PC-9 (cell line): ENCODE measurements around the gene HINT2. TPM values are rescaled to one million over a fixed set of nuclear protein-coding genes. Genes with fewer than 3 reads are reported as not detected.
A peak's percentile ranks its signal among the peaks of the same experiment; 100 is the strongest.

Experiments used
- Bru-seq: library from RNA; stranded (reverse); fragments of 400-500 nt; gene quantifications from one replicate; lab custom pipeline; 2021; lab: Mats Ljungman, UMichigan
- BruChase-seq, 2 experiments: library from RNA; stranded (reverse); fragments of 400-500 nt; gene quantifications; one replicate each; lab custom pipeline; 2021; lab: Mats Ljungman, UMichigan
- BruUV-seq: library from RNA; stranded (reverse); fragments of 400-500 nt; replicated peaks from 2 replicates; lab custom pipeline; 2021; lab: Mats Ljungman, UMichigan
- CTCF ChIA-PET: fragments of 300-600 bp; sonication (Branson Sonifier 250); formaldehyde crosslinking; loops from one replicate; lab custom pipeline; 2022; ENCODE audit warnings: antibody characterized with exemption; lab: Charles Lee
- POLR2A ChIA-PET: fragments of 300-600 bp; sonication (Branson Sonifier 250); formaldehyde crosslinking; loops from one replicate; lab custom pipeline; 2022; ENCODE audit warnings: antibody characterized with exemption; ENCODE audit not compliant: unreplicated experiment; lab: Charles Lee
- DNase-seq, 2 experiments: peaks; one replicate each; pipeline versions ENCODE4 v3.0.0 to v3.0.0-alpha.2; 2015 to 2022; ENCODE audit warnings: mixed read lengths in 1 of 2
- H2AFZ ChIP-seq: fragments of 200-600 bp; sonication (generic); 2 replicates; pipeline ENCODE4 v1.8.1; 2017; ENCODE audit warnings: antibody characterized with exemption
- H3F3A ChIP-seq: fragments of 200-600 bp; sonication (generic); 2 replicates; pipeline ENCODE4 v1.8.1; 2017; ENCODE audit warnings: antibody characterized with exemption, mild to moderate bottlenecking, low read depth; ENCODE audit not compliant: insufficient read depth
- H3K27ac ChIP-seq: fragments of 200-600 bp; sonication (generic); 2 replicates; pipeline ENCODE4 v1.6.1; 2016; ENCODE audit warnings: mixed run types
- H3K27me3 ChIP-seq: fragments of 200-600 bp; sonication (generic); 2 replicates; pipeline ENCODE4 v1.6.1; 2016; ENCODE audit warnings: low read depth, mixed run types; ENCODE audit not compliant: insufficient read depth
- H3K36me3 ChIP-seq: fragments of 200-600 bp; sonication (generic); 2 replicates; pipeline ENCODE4 v1.6.1; 2016; ENCODE audit warnings: low read depth, mixed run types
- H3K4me1 ChIP-seq: fragments of 200-600 bp; sonication (generic); replicated peaks from 2 replicates; pipeline ENCODE4 v1.6.1; 2016; ENCODE audit warnings: mixed run types; ENCODE audit not compliant: insufficient read depth
- H3K4me2 ChIP-seq: fragments of 200-600 bp; sonication (generic); 2 replicates; pipeline ENCODE4 v1.6.1; 2017; ENCODE audit warnings: mixed run types
- H3K4me3 ChIP-seq: fragments of 200-600 bp; sonication (generic); 2 replicates; pipeline ENCODE4 v1.6.1; 2016; ENCODE audit warnings: mixed run types
- H3K79me2 ChIP-seq: fragments of 200-600 bp; sonication (generic); 2 replicates; pipeline ENCODE4 v1.6.1; 2017; ENCODE audit warnings: low read depth, mixed run types
- H3K9me2 ChIP-seq: fragments of 200-600 bp; sonication (generic); 2 replicates; pipeline ENCODE4 v1.8.1; 2017; ENCODE audit warnings: mild to moderate bottlenecking; ENCODE audit not compliant: insufficient read depth
- H3K9me3 ChIP-seq: fragments of 200-600 bp; sonication (generic); 2 replicates; pipeline ENCODE4 v1.8.1; 2016; ENCODE audit warnings: low read depth; ENCODE audit not compliant: insufficient read depth
- H4K20me1 ChIP-seq: fragments of 200-600 bp; sonication (generic); 2 replicates; pipeline ENCODE4 v1.8.1; 2017; ENCODE audit not compliant: insufficient read depth
- EZH2 ChIP-seq: fragments of 200-600 bp; sonication (generic); IDR thresholded peaks from 2 replicates; pipeline ENCODE4 v1.8.0; 2017; ENCODE audit warnings: antibody characterized with exemption, low read depth
- intact Hi-C: fragments of 100-400 bp; cut with micrococcal nuclease; formaldehyde crosslinking; loops from one replicate; pipeline ENCODE4 v1.10.0; 2022; ENCODE audit not compliant: unreplicated experiment
- long read RNA-seq: library from polyadenylated mRNA; stranded (forward); transcript quantifications from one replicate; pipeline ENCODE4 v2.0.0, GENCODE V29; 2022
- total RNA-seq: library from RNA; stranded (reverse); gene quantifications from 2 replicates; pipeline ENCODE4 v1.2.3, GENCODE V29; 2021
- TF ChIP-seq, protein P1 (sequence below): fragments of 200-600 bp; sonication (generic); conservative IDR thresholded peaks from 2 replicates; pipeline ENCODE4 v1.6.1; 2017; ENCODE audit warnings: mixed run types, antibody characterized with exemption, mild to moderate bottlenecking, moderate library complexity

The HINT2 gene
- total RNA-seq (53.1 and 73.9 TPM in 2 replicates), Bru-seq, nascent RNA (percentile 63 among the genes with signal in this experiment), BruChase-seq, experiment 1, labeled RNA remaining after a 2-hour chase (percentile 67 among the genes with signal in this experiment), BruChase-seq, experiment 2, labeled RNA remaining after a 6-hour chase (percentile 82 among the genes with signal in this experiment)
- long read RNA-seq, transcript HINT2-202 (4 exons, 734 nt), result minor isoform, 14 of 144 reads
- long read RNA-seq, transcript HINT2-201 (5 exons, 628 nt), result major isoform, 79 of 144 reads
- long read RNA-seq, partial matches to known transcripts, result 39 of 144 reads
- long read RNA-seq, other reads (novel, unspliced or antisense), result 7 of 144 reads

DNA sequence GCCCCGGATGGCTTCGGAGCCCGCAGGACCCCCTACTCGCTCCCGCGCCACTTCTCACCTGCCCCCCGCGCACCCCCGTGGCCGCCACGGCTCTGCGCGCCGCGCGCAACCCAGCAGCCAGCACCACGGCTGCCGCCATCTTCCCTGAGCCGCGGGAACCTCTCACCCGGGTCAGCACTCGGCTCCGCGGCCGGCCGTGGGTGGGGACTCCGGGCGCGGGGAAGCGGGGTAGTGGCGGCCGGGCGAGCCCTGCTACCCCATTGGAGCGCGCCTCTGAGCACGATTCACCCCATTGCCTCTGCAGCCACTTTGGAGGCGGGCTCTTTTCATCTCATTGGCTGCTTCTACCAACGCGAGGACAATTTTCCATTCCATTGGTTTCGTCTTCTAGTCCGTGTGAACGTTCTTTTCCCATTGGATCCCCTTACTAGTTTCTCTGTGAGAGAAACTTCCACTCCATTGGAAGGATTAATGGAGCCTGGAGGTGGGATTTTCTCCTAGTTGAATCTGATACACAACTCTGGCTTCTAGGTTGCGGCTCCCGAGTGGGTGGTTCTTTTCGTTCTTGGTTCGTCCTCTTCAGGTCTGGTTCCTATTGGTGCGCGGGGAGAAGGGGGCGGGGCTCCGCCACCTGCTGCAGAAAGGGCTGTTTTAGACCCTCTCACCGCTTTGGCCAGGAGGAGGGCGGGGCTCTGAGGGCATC, at the start of gene HINT2:
TSS of gene HINT2 (minus strand) at position 202 of the 703 bp plus-strand sequence. CDS start at position 139, 63 bp downstream.
- POLR2A ChIA-PET, result no interaction called here
- no peaks in the 10 kb centered on the region for H3K36me3 ChIP-seq
- no peaks in the 10 kb centered on the region for H3K79me2 ChIP-seq
- H3K27me3 ChIP-seq, result no peaks in the 10 kb centered on the region
- H4K20me1 ChIP-seq, result no peaks in the 10 kb centered on the region
- H3K4me1 ChIP-seq, result peaks cover 8% of the 10 kb centered on the region
- H3K4me3 ChIP-seq, result peak within 1 kb of the TSS; percentile 66
- TF ChIP-seq EZH2, result no peak
- TF ChIP-seq, protein P1, sequence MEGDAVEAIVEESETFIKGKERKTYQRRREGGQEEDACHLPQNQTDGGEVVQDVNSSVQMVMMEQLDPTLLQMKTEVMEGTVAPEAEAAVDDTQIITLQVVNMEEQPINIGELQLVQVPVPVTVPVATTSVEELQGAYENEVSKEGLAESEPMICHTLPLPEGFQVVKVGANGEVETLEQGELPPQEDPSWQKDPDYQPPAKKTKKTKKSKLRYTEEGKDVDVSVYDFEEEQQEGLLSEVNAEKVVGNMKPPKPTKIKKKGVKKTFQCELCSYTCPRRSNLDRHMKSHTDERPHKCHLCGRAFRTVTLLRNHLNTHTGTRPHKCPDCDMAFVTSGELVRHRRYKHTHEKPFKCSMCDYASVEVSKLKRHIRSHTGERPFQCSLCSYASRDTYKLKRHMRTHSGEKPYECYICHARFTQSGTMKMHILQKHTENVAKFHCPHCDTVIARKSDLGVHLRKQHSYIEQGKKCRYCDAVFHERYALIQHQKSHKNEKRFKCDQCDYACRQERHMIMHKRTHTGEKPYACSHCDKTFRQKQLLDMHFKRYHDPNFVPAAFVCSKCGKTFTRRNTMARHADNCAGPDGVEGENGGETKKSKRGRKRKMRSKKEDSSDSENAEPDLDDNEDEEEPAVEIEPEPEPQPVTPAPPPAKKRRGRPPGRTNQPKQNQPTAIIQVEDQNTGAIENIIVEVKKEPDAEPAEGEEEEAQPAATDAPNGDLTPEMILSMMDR, result no peak
- H3F3A ChIP-seq, result peaks cover 13% of the 10 kb centered on the region; the same call in 1 of the 2 replicates
- DNase-seq, result peak; percentile 91 to 93
- peak within 1 kb of the TSS; percentile 79 for H3K27ac ChIP-seq
- H3K4me2 ChIP-seq, result peak within 1 kb of the TSS; percentile 87
- no peaks in the 10 kb centered on the region for H3K9me3 ChIP-seq
- CTCF ChIA-PET, result interaction anchor here (0.6 to 1.5 kb wide), 2 partner anchors 79 to 211 kb away, joined by 4 read pairs; no protein-coding TSS in a partner anchor
- intact Hi-C loops, result no loop called here
- no TSS peak for BruUV-seq
- peak within 1 kb of the TSS; percentile 76 for H2AFZ ChIP-seq
- H3K9me2 ChIP-seq, result no peaks in the 10 kb centered on the region

DNA sequence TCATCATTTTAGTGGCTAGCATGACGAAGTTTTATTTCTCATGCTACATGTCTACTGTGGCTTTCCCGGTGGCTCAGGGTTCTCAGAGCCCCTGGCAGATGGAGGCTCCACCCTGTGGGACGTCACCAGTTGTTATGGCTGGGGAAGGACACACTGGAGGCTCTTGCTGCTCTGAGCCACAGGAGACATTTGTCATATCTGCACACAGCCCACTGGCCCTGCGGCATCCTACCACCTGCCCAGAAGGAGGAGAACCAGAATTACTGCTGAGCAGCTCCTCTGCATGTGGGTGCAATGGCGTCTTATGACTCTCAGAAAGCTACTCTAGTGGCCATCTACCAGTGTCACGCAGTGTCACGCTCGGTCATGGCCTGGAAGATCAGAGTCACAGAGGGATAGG, 48.7 kb upstream of the HINT2 start:
- ChIA-PET POLR2A (no interaction called here), CTCF (no interaction called here)
- Histone ChIP-seq H2AFZ (no peak overlapping the region), H3K27ac (no peak overlapping the region), H3K4me2 (no peak overlapping the region), H3K4me1 (no peaks in the 10 kb centered on the region), H3K9me2 (no peaks in the 10 kb centered on the region), H3K36me3 (no peaks in the 10 kb centered on the region), H3K79me2 (no peaks in the 10 kb centered on the region), H3F3A (no peaks in the 10 kb centered on the region), H4K20me1 (no peaks in the 10 kb centered on the region), H3K9me3 (no peaks in the 10 kb centered on the region), H3K27me3 (0 out of 2 replicates have a peak, but pooled peaks cover 7% of the 10 kb centered on the region), H3K4me3 (no peak overlapping the region)
- no TSS peak for BruUV-seq
- no peak for TF ChIP-seq EZH2
- TF ChIP-seq, protein P1, result no peak
- DNase-seq, result no peak
- intact Hi-C loops, result no loop called here

DNA sequence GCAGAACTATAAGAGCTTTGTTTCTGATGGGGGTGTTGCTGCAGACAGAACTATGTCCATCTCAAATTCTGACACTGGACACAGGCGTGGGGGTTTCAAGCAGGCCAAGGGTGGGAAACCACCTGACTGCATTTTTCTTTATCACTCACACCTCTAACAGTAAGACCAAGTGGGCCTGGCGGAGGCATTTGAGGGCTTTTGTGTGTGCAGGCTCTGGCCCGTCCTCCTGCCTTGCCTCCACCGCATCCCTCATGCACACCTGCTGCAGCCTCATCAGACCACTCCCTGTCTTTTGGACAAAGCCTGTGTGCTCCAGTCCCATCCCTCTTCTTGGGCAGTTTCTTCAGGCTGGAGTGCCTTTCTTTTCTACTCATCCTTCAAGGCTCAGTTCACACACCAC, 47.5 kb upstream of the HINT2 start:
- CTCF ChIA-PET, result no interaction called here
- intact Hi-C loops, result no loop called here

More for the DNA sequence above, 47.5 kb upstream of the HINT2 start:
- H3K4me3 ChIP-seq, result no peak overlapping the region
- no TSS peak for BruUV-seq
- POLR2A ChIA-PET, result no interaction called here
- H3K27ac ChIP-seq, result no peak overlapping the region
- H3K9me3 ChIP-seq, result no peaks in the 10 kb centered on the region
- no peak for TF ChIP-seq EZH2
- TF ChIP-seq, protein P1, result no peak
- no peaks in the 10 kb centered on the region for H3K9me2 ChIP-seq
- H3K79me2 ChIP-seq, result no peaks in the 10 kb centered on the region
- H3K4me1 ChIP-seq, result no peaks in the 10 kb centered on the region
- no peaks in the 10 kb centered on the region for H4K20me1 ChIP-seq
- H3K27me3 ChIP-seq, result 0 out of 2 replicates have a peak, but pooled peaks cover 7% of the 10 kb centered on the region
- H3K36me3 ChIP-seq, result no peaks in the 10 kb centered on the region
- H3K4me2 ChIP-seq, result no peak overlapping the region
- no peak for DNase-seq
- no peaks in the 10 kb centered on the region for H3F3A ChIP-seq
- H2AFZ ChIP-seq, result no peak overlapping the region
